GM21737 (cell line): ENCODE measurements around the gene TPPP.
"Not testable (repeated sequence)": the region's sequence is repeated elsewhere in the genome, so short reads cannot be mapped to it uniquely, and the experiment has no call there.

Experiments used
- ATAC-seq: cut with Tn5 transposase; IDR thresholded peaks from one replicate; pipeline ENCODE4 v1.9.1; 2021; ENCODE audit warnings: mild to moderate bottlenecking, moderate library complexity; ENCODE audit not compliant: unreplicated experiment

Gene TPPP

GRCh38 chr5:679166-679895, 13.8 kb downstream of the TPPP start:
- not testable (repeated sequence) for ATAC-seq

- ATAC-seq, result not testable (repeated sequence)
Observed at GRCh38 chr5:678521-678920, 14.6 kb downstream of the TPPP start.

GRCh38 chr5:677131-678101, 15.7 kb downstream of the TPPP start:
- ATAC-seq, result no peak

- no peak for ATAC-seq
Observed at GRCh38 chr5:676699-677076, 16.5 kb downstream of the TPPP start.

- ATAC-seq, result no peak
Observed at GRCh38 chr5:675871-676698, 17.1 kb downstream of the TPPP start.

GRCh38 chr5:675111-675870, 17.9 kb downstream of the TPPP start:
- no peak for ATAC-seq

- ATAC-seq, result no peak
Observed at GRCh38 chr5:674630-675011, 18.5 kb downstream of the TPPP start.

GRCh38 chr5:673831-674629, 19.1 kb downstream of the TPPP start:
- no peak for ATAC-seq

GRCh38 chr5:673161-673830, 19.9 kb downstream of the TPPP start:
- no peak for ATAC-seq

- no peak for ATAC-seq
Observed at GRCh38 chr5:672329-673160, 20.6 kb downstream of the TPPP start.

GRCh38 chr5:671459-672328, 21.5 kb downstream of the TPPP start:
- ATAC-seq, result no peak

- ATAC-seq, result no peak
Observed at GRCh38 chr5:670396-671270, 22.5 kb downstream of the TPPP start.

- ATAC-seq, result no peak
Observed at GRCh38 chr5:669842-670395, 23.2 kb downstream of the TPPP start.

GRCh38 chr5:669111-669841, 23.9 kb downstream of the TPPP start:
- no peak for ATAC-seq

- no peak for ATAC-seq
Observed at GRCh38 chr5:668283-668995, 24.7 kb downstream of the TPPP start.
